ENCODE data around the gene ZNF548.

- TF ChIP-seq POLR2A (IDR thresholded peaks at IDR 0.05) = no peak
- TF ChIP-seq, protein P1, sequence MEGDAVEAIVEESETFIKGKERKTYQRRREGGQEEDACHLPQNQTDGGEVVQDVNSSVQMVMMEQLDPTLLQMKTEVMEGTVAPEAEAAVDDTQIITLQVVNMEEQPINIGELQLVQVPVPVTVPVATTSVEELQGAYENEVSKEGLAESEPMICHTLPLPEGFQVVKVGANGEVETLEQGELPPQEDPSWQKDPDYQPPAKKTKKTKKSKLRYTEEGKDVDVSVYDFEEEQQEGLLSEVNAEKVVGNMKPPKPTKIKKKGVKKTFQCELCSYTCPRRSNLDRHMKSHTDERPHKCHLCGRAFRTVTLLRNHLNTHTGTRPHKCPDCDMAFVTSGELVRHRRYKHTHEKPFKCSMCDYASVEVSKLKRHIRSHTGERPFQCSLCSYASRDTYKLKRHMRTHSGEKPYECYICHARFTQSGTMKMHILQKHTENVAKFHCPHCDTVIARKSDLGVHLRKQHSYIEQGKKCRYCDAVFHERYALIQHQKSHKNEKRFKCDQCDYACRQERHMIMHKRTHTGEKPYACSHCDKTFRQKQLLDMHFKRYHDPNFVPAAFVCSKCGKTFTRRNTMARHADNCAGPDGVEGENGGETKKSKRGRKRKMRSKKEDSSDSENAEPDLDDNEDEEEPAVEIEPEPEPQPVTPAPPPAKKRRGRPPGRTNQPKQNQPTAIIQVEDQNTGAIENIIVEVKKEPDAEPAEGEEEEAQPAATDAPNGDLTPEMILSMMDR (IDR thresholded peaks at IDR 0.05) = peak in 1 of 4 experiments; percentile 20
- TF ChIP-seq POLR2AphosphoS5 (IDR thresholded peaks at IDR 0.05) = peak; percentile 59
- no peak for TF ChIP-seq EP300 (IDR thresholded peaks at IDR 0.05)
These were observed 21.4 kb downstream of the ZNF548 start, which contains the start of gene ZNF17 for GRCh38 chr19:57410877-57411671.
